Ovary (tissue), 3 donors: ENCODE measurements around the gene GMPS.

Source experiments
- CTCF ChIP-seq, 3 donors: fragments of 450-650 bp in 2 of 3; fragments of 200-600 bp in 1 of 3; IDR thresholded peaks; one replicate each; pipeline versions ENCODE4 v1.5.1 to v1.8.0; 2016 to 2022; ENCODE audit warnings: antibody characterized with exemption in 3 of 3, mild to moderate bottlenecking in 1 of 3
- POLR2A ChIP-seq: fragments of 450-650 bp; IDR thresholded peaks from one replicate; pipeline ENCODE4 v1.6.1; 2017; ENCODE audit warnings: antibody characterized with exemption, mild to moderate bottlenecking, moderate library complexity
- donor health status: DM: no; HTN: no; CAD: no.

- TF ChIP-seq CTCF (IDR thresholded peaks at IDR 0.05), result no peak
- TF ChIP-seq POLR2A, result no peak
Observed at GRCh38 chr3:155891321-155891720, 20.9 kb downstream of the GMPS start.
